ENCODE measurements around the gene LYZL2.
"Not testable (repeated sequence)": the region's sequence is repeated elsewhere in the genome, so short reads cannot be mapped to it uniquely, and the experiment has no call there.

DNA sequence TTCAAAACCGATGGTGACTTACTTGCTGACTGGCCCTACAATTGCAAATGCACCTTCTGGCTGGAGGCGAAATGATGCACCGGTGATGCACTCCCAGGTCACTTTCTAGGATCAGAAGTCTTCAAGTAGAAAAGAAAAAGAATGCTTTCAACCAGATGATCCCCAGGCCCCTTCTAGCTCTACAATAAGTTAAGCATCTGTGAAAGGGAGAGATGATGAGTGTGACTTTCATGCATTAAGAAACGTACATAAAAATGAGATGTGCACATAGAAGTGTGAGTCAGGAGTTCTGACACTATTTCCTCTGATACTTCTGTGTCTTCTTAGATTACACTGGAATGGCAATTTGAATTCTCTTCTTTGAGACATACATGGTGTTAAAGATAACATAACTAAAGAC, 42.8 kb upstream of the LYZL2 start:
- TF ChIP-seq, protein P1, sequence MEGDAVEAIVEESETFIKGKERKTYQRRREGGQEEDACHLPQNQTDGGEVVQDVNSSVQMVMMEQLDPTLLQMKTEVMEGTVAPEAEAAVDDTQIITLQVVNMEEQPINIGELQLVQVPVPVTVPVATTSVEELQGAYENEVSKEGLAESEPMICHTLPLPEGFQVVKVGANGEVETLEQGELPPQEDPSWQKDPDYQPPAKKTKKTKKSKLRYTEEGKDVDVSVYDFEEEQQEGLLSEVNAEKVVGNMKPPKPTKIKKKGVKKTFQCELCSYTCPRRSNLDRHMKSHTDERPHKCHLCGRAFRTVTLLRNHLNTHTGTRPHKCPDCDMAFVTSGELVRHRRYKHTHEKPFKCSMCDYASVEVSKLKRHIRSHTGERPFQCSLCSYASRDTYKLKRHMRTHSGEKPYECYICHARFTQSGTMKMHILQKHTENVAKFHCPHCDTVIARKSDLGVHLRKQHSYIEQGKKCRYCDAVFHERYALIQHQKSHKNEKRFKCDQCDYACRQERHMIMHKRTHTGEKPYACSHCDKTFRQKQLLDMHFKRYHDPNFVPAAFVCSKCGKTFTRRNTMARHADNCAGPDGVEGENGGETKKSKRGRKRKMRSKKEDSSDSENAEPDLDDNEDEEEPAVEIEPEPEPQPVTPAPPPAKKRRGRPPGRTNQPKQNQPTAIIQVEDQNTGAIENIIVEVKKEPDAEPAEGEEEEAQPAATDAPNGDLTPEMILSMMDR (IDR thresholded peaks at IDR 0.05): not testable (repeated sequence)
- not testable (repeated sequence) for TF ChIP-seq POLR2A (IDR thresholded peaks at IDR 0.05)
